ENCODE measurements around the gene REM2.
A peak's percentile ranks its signal among the peaks of the same experiment; 100 is the strongest.
"Not testable (repeated sequence)": the region's sequence is repeated elsewhere in the genome, so short reads cannot be mapped to it uniquely, and the experiment has no call there.

REM2 gene

DNA sequence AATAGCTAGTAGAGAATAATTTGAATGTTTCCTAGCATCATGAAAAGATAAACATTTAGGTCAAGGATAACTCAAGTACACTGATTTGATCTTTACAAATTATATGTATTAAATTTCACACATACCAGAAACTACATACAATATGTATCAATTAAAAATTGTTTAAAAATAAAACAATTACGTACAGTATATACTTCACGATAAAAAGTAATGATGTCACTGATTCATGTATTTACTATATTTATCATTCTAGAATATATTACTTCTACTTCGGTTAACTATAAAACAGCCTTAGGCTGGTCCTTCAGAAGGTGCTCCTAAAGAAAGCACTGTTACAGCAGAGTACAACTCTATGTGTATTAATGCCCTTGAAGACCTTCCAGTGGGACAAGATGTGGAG is 24.4 kb downstream of the REM2 start:
- no peaks in the 10 kb centered on the region for H3K27me3 ChIP-seq (ENCODE audit: insufficient read depth, poor library complexity, severe bottlenecking)
- H3K4me3 ChIP-seq (replicated peaks; ENCODE audit: insufficient read depth, low read length) = no peak overlapping the region
- no peak overlapping the region for H3K27ac ChIP-seq (replicated peaks)
- DNase-seq (ENCODE audit: low read depth in 1 of 2, low spot score in 1 of 2) = no peak
- TF ChIP-seq GABPA (IDR thresholded peaks at IDR 0.05; ENCODE audit: low read depth) (no peak), CTCF (IDR thresholded peaks at IDR 0.05; ENCODE audit: insufficient read depth, low read length) (no peak), SPI1 (IDR thresholded peaks at IDR 0.05; ENCODE audit: borderline replicate concordance, low read depth) (no peak), POLR2AphosphoS5 (IDR thresholded peaks at IDR 0.05; ENCODE audit: low read depth) (no peak)
- TF ChIP-seq, protein P1, sequence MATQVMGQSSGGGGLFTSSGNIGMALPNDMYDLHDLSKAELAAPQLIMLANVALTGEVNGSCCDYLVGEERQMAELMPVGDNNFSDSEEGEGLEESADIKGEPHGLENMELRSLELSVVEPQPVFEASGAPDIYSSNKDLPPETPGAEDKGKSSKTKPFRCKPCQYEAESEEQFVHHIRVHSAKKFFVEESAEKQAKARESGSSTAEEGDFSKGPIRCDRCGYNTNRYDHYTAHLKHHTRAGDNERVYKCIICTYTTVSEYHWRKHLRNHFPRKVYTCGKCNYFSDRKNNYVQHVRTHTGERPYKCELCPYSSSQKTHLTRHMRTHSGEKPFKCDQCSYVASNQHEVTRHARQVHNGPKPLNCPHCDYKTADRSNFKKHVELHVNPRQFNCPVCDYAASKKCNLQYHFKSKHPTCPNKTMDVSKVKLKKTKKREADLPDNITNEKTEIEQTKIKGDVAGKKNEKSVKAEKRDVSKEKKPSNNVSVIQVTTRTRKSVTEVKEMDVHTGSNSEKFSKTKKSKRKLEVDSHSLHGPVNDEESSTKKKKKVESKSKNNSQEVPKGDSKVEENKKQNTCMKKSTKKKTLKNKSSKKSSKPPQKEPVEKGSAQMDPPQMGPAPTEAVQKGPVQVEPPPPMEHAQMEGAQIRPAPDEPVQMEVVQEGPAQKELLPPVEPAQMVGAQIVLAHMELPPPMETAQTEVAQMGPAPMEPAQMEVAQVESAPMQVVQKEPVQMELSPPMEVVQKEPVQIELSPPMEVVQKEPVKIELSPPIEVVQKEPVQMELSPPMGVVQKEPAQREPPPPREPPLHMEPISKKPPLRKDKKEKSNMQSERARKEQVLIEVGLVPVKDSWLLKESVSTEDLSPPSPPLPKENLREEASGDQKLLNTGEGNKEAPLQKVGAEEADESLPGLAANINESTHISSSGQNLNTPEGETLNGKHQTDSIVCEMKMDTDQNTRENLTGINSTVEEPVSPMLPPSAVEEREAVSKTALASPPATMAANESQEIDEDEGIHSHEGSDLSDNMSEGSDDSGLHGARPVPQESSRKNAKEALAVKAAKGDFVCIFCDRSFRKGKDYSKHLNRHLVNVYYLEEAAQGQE (IDR thresholded peaks at IDR 0.05; ENCODE audit: insufficient replicate concordance, low read depth) = no peak

DNA sequence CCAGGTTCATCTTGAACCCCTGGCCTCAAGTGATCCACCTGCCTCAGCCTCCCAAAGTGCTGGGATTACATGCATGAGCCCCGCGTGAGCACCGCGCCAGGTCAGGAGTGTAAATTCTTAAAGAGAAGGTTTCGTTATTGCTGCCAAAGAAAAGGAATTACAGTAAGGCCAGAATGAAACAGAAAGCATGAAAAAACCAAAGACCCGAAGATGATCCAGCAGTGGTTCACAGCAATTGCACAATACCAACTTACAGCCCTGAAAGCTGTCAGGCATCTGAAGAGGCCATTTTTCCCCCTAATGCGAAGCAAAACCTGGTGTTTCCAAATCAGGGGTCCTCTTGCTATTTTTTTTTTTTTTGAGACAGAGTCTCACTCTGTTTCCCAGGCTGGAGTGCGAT is 25.6 kb downstream of the REM2 start:
- H3K27me3 ChIP-seq (ENCODE audit: insufficient read depth, poor library complexity, severe bottlenecking) = no peaks in the 10 kb centered on the region
- no peak for TF ChIP-seq GABPA (IDR thresholded peaks at IDR 0.05; ENCODE audit: low read depth)
- TF ChIP-seq POLR2AphosphoS5 (IDR thresholded peaks at IDR 0.05; ENCODE audit: low read depth) = no peak
- no peak for TF ChIP-seq SPI1 (IDR thresholded peaks at IDR 0.05; ENCODE audit: borderline replicate concordance, low read depth)
- TF ChIP-seq, protein P1 (IDR thresholded peaks at IDR 0.05; ENCODE audit: insufficient replicate concordance, low read depth) = no peak
- no peak for TF ChIP-seq CTCF (IDR thresholded peaks at IDR 0.05; ENCODE audit: insufficient read depth, low read length)
- DNase-seq (ENCODE audit: low read depth in 1 of 2, low spot score in 1 of 2) = peak in 1 of 2 experiments; percentile 32
- H3K27ac ChIP-seq (replicated peaks) = no peak overlapping the region
- no peak overlapping the region for H3K4me3 ChIP-seq (replicated peaks; ENCODE audit: insufficient read depth, low read length)

GRCh38 chr14:22910916-22911315 is 27.9 kb downstream of the REM2 start:
- TF ChIP-seq SPI1 (IDR thresholded peaks at IDR 0.05; ENCODE audit: borderline replicate concordance, low read depth) = no peak
- TF ChIP-seq, protein P1 (IDR thresholded peaks at IDR 0.05; ENCODE audit: insufficient replicate concordance, low read depth) = no peak
- no peak for TF ChIP-seq POLR2AphosphoS5 (IDR thresholded peaks at IDR 0.05; ENCODE audit: low read depth)
- no peak for TF ChIP-seq CTCF (IDR thresholded peaks at IDR 0.05; ENCODE audit: insufficient read depth, low read length)
- TF ChIP-seq GABPA (IDR thresholded peaks at IDR 0.05; ENCODE audit: low read depth) = no peak
- Histone ChIP-seq H3K27me3 (ENCODE audit: insufficient read depth, poor library complexity, severe bottlenecking) (no peaks in the 10 kb centered on the region), H3K27ac (replicated peaks) (no peak overlapping the region), H3K4me3 (replicated peaks; ENCODE audit: insufficient read depth, low read length) (no peak overlapping the region)
- no peak for DNase-seq (ENCODE audit: low read depth in 1 of 2, low spot score in 1 of 2)

GRCh38 chr14:22914836-22915235 is 31.8 kb downstream of the REM2 start:
- H3K27me3 ChIP-seq (ENCODE audit: insufficient read depth, poor library complexity, severe bottlenecking); H3K4me3 ChIP-seq (replicated peaks; ENCODE audit: insufficient read depth, low read length): not testable (repeated sequence)
- DNase-seq (ENCODE audit: low read depth in 1 of 2, low spot score in 1 of 2) = peak in 1 of 2 experiments; percentile 30
- H3K27ac ChIP-seq (replicated peaks) = peak overlapping the region; percentile 23
